ENCODE results near the gene COQ8B. TPM values are rescaled to one million over a fixed set of nuclear protein-coding genes. Genes with fewer than 3 reads are reported as not detected.
"Not testable (repeated sequence)": the region's sequence is repeated elsewhere in the genome, so short reads cannot be mapped to it uniquely, and the experiment has no call there.

The COQ8B gene
- total and polyA plus RNA-seq, 2 donors from 2014 or later = 45.8 to 55.3 TPM

- FAIRE-seq (no peak), DNase-seq (no peak)
- H3K36me3 ChIP-seq (ENCODE audit: control insufficient read depth in 2 of 3, insufficient read depth in 3 of 3, low read length in 3 of 3) = peaks cover 4 to 50% (median 35%) of the 10 kb centered on the region in 3 donors
- no peak overlapping the region for H3K9ac ChIP-seq (ENCODE audit: low read length in 3 of 3)
- no peaks in the 10 kb centered on the region for H3K4me1 ChIP-seq (ENCODE audit: control insufficient read depth in 2 of 3, insufficient read depth in 2 of 3, low read depth in 1 of 3, low read length in 3 of 3)
- intact Hi-C loops (cut with DNase I) = no loop called here
- TF ChIP-seq CTCF (IDR thresholded peaks at IDR 0.05; ENCODE audit: borderline replicate concordance, extremely low read depth, insufficient read depth) = no peak
- H3K9me3 ChIP-seq (ENCODE audit: control insufficient read depth in 2 of 3, insufficient read depth in 1 of 3, low read length in 3 of 3) = no peaks in the 10 kb centered on the region
- H3K27me3 ChIP-seq (ENCODE audit: control insufficient read depth, insufficient read depth, low read length) = no peaks in the 10 kb centered on the region
- no peak overlapping the region for H3K4me3 ChIP-seq (ENCODE audit: low read length in 3 of 3)
- no peak overlapping the region for H3K27ac ChIP-seq (ENCODE audit: low read depth in 2 of 2, low read length in 2 of 2)
These were observed 20.0 kb upstream of the COQ8B start for GRCh38 chr19:40736661-40737060.

DNA sequence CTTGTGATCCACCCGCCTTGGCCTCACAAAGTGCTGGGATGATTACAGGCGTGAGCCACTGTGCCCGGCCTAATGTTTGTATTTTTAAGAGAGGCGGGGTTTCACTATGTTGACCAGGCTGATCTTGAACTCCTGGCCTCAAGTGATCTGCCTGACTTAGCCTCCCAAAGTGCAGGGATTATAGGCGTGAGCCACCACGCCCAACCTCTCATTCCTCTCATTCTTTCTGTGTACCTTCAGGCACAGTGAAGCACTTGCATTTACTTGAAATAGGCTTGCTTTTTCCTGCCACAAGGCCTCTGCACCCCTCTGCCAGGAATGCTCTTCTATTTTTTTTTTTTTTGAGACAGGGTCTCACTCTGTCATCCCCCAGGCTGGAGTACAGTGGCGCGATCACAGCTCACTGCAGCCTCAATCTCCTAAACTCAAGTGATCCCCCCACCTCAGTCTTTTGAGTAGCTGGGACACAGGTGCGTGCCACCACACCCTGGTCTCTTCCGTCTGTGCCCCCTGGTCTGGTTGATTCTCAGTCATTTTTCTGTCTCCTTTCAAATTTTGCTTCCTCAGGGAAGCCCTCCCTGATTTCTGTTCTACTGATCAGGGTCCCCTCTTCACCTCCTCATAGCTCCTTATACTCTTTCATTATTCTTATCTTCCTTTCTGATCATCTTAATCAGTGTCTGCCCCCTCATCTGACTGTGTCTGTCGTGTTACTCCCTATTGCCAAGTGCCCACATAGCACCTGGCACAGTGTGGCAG, 18.5 kb upstream of the COQ8B start:
- Histone ChIP-seq H3K9ac (ENCODE audit: low read length in 3 of 3) (no peak overlapping the region), H3K36me3 (ENCODE audit: control insufficient read depth in 2 of 3, insufficient read depth in 3 of 3, low read length in 3 of 3) (peaks cover 4 to 57% (median 43%) of the 10 kb centered on the region in 3 donors), H3K27me3 (ENCODE audit: control insufficient read depth, insufficient read depth, low read length) (no peaks in the 10 kb centered on the region), H3K9me3 (ENCODE audit: control insufficient read depth in 2 of 3, insufficient read depth in 1 of 3, low read length in 3 of 3) (no peaks in the 10 kb centered on the region), H3K27ac (ENCODE audit: low read depth in 2 of 2, low read length in 2 of 2) (no peak overlapping the region), H3K4me1 (ENCODE audit: control insufficient read depth in 2 of 3, insufficient read depth in 2 of 3, low read depth in 1 of 3, low read length in 3 of 3) (no peaks in the 10 kb centered on the region), H3K4me3 (ENCODE audit: low read length in 3 of 3) (no peak overlapping the region)
- no peak for DNase-seq
- FAIRE-seq = no peak
- intact Hi-C loops (cut with DNase I) = no loop called here
- no peak for TF ChIP-seq CTCF (IDR thresholded peaks at IDR 0.05; ENCODE audit: borderline replicate concordance, extremely low read depth, insufficient read depth)

- H3K9me3 ChIP-seq (ENCODE audit: control insufficient read depth in 2 of 3, insufficient read depth in 1 of 3, low read length in 3 of 3) = no peaks in the 10 kb centered on the region
- intact Hi-C loops (cut with DNase I) = no loop called here
- H3K9ac ChIP-seq (ENCODE audit: low read length in 3 of 3) = no peak overlapping the region
- H3K27me3 ChIP-seq (ENCODE audit: control insufficient read depth, insufficient read depth, low read length) = no peaks in the 10 kb centered on the region
- FAIRE-seq (no peak), DNase-seq (no peak)
- no peak overlapping the region for H3K4me3 ChIP-seq (ENCODE audit: low read length in 3 of 3)
- no peak for TF ChIP-seq CTCF (IDR thresholded peaks at IDR 0.05; ENCODE audit: borderline replicate concordance, extremely low read depth, insufficient read depth)
- peaks cover 2 to 54% (median 39%) of the 10 kb centered on the region in 3 donors for H3K36me3 ChIP-seq (ENCODE audit: control insufficient read depth in 2 of 3, insufficient read depth in 3 of 3, low read length in 3 of 3)
- H3K4me1 ChIP-seq (ENCODE audit: control insufficient read depth in 2 of 3, insufficient read depth in 2 of 3, low read depth in 1 of 3, low read length in 3 of 3) = no peaks in the 10 kb centered on the region
- no peak overlapping the region for H3K27ac ChIP-seq (ENCODE audit: low read depth in 2 of 2, low read length in 2 of 2)
These were observed 16.5 kb upstream of the COQ8B start for GRCh38 chr19:40733149-40733548.

DNA sequence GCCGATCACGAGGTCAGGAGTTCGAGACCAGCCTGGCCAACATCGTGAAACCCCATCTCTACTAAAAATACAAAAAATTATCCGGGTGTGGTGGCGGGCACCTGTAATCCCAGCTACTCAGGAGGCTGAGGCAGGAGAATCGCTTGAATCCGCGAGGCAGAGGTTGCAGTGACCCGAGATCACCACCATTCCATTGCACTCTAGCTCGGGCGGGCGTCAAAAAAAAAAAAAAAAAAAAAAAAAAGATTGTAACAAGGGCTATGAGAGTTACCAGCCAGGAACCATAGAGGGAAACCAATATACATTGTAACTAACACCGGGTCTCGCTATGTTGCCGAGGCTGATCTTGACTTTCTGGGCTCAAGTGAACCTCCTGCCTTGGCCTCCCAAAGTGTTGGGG, 15.6 kb upstream of the COQ8B start:
- H3K9me3 ChIP-seq (ENCODE audit: control insufficient read depth in 2 of 3, insufficient read depth in 1 of 3, low read length in 3 of 3); H3K27me3 ChIP-seq (ENCODE audit: control insufficient read depth, insufficient read depth, low read length); H3K4me3 ChIP-seq (ENCODE audit: low read length in 3 of 3); FAIRE-seq; DNase-seq; H3K9ac ChIP-seq (ENCODE audit: low read length in 3 of 3); H3K4me1 ChIP-seq (ENCODE audit: control insufficient read depth in 2 of 3, insufficient read depth in 2 of 3, low read depth in 1 of 3, low read length in 3 of 3); intact Hi-C loops (cut with DNase I); H3K27ac ChIP-seq (ENCODE audit: low read depth in 2 of 2, low read length in 2 of 2): not testable (repeated sequence)
- peaks cover 4 to 53% (median 41%) of the 10 kb centered on the region in 3 donors for H3K36me3 ChIP-seq (ENCODE audit: control insufficient read depth in 2 of 3, insufficient read depth in 3 of 3, low read length in 3 of 3)

DNA sequence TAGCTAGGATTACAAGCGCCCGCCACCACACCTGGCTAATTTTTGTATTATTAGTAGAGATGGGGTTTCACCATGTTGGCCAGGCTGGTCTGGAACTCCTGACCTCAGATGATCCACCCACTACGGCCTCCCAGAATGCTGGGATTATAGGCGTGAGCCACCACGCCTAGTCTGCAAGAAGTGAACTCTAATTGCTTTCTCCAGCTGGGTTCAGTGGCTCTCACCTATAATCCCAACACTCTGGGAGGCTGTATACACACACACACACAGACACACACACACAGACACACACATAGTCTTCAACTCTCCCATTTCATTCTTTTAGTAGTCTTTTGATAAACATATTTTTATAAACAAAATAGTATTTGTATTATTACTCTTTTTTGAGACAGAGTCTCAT, 13.4 kb upstream of the COQ8B start:
- intact Hi-C loops (cut with DNase I); H3K9ac ChIP-seq (ENCODE audit: low read length in 3 of 3): not testable (repeated sequence)

More for the DNA sequence above, 13.4 kb upstream of the COQ8B start:
- not testable (repeated sequence) for H3K4me1 ChIP-seq (ENCODE audit: control insufficient read depth in 2 of 3, insufficient read depth in 2 of 3, low read depth in 1 of 3, low read length in 3 of 3); DNase-seq; H3K9me3 ChIP-seq (ENCODE audit: control insufficient read depth in 2 of 3, insufficient read depth in 1 of 3, low read length in 3 of 3); H3K27ac ChIP-seq (ENCODE audit: low read depth in 2 of 2, low read length in 2 of 2); H3K27me3 ChIP-seq (ENCODE audit: control insufficient read depth, insufficient read depth, low read length); H3K4me3 ChIP-seq (ENCODE audit: low read length in 3 of 3); FAIRE-seq
- H3K36me3 ChIP-seq (ENCODE audit: control insufficient read depth in 2 of 3, insufficient read depth in 3 of 3, low read length in 3 of 3) = peaks cover 2 to 55% (median 32%) of the 10 kb centered on the region in 3 donors
